HG02973 (cell line): ENCODE results near the gene TTLL9.

Source experiments
- ATAC-seq: cut with Tn5 transposase; IDR thresholded peaks from one replicate; pipeline ENCODE4 v1.9.1; 2021; ENCODE audit warnings: moderate library complexity; ENCODE audit not compliant: unreplicated experiment

The TTLL9 gene

GRCh38 chr20:31939661-31940060 is 69.2 kb downstream of the TTLL9 start:
- no peak for ATAC-seq

- no peak for ATAC-seq
Observed at GRCh38 chr20:31943052-31943471, 72.6 kb downstream of the TTLL9 start.

- no peak for ATAC-seq
Observed at GRCh38 chr20:31945319-31945718, 74.9 kb downstream of the TTLL9 start.

- ATAC-seq, result no peak
Observed at GRCh38 chr20:31945785-31946184, 75.4 kb downstream of the TTLL9 start.

- no peak for ATAC-seq
Observed at GRCh38 chr20:31948008-31948407, 77.6 kb downstream of the TTLL9 start.

- no peak for ATAC-seq
Observed at GRCh38 chr20:31949877-31950646, 79.6 kb downstream of the TTLL9 start.

- ATAC-seq, result no peak
Observed at GRCh38 chr20:31951203-31951529, 80.7 kb downstream of the TTLL9 start.

- ATAC-seq, result peak; percentile 88
Observed at GRCh38 chr20:31951530-31952453, 81.4 kb downstream of the TTLL9 start, which contains the start of gene PDRG1. Gene PDRG1, minus strand, starts transcription at chr20:31952046. Its CDS starts 85 bp downstream, at chr20:31951961.

GRCh38 chr20:31953556-31954148 is 83.2 kb downstream of the TTLL9 start:
- ATAC-seq, result no peak

GRCh38 chr20:31954500-31954899 is 84.1 kb downstream of the TTLL9 start:
- ATAC-seq, result no peak

GRCh38 chr20:31956556-31957526 is 86.4 kb downstream of the TTLL9 start:
- no peak for ATAC-seq

GRCh38 chr20:31962761-31963160 is 92.3 kb downstream of the TTLL9 start:
- no peak for ATAC-seq

GRCh38 chr20:31963889-31964288 is 93.5 kb downstream of the TTLL9 start:
- ATAC-seq, result no peak

- no peak for ATAC-seq
Observed at GRCh38 chr20:31966991-31967655, 96.7 kb downstream of the TTLL9 start.

GRCh38 chr20:31967830-31968249 is 97.4 kb downstream of the TTLL9 start, which contains the start of gene XKR7:
Gene XKR7, plus strand, starts transcription at chr20:31968151. Its CDS starts 25 bp downstream, at chr20:31968176.
- no peak for ATAC-seq

GRCh38 chr20:31968291-31969126 is 98.1 kb downstream of the TTLL9 start:
- no peak for ATAC-seq

- ATAC-seq, result no peak
Observed at GRCh38 chr20:31969991-31970390, 99.6 kb downstream of the TTLL9 start.

- ATAC-seq, result no peak
Observed at GRCh38 chr20:31972471-31973021, 102.1 kb downstream of the TTLL9 start.
